ENCODE results near the gene RNF169. TPM values are rescaled to one million over a fixed set of nuclear protein-coding genes. Genes with fewer than 3 reads are reported as not detected.
"Not testable (repeated sequence)": the region's sequence is repeated elsewhere in the genome, so short reads cannot be mapped to it uniquely, and the experiment has no call there.

Gene RNF169
- total RNA-seq, 2 donors from 2014 or later = 10.6 to 10.7 TPM

DNA sequence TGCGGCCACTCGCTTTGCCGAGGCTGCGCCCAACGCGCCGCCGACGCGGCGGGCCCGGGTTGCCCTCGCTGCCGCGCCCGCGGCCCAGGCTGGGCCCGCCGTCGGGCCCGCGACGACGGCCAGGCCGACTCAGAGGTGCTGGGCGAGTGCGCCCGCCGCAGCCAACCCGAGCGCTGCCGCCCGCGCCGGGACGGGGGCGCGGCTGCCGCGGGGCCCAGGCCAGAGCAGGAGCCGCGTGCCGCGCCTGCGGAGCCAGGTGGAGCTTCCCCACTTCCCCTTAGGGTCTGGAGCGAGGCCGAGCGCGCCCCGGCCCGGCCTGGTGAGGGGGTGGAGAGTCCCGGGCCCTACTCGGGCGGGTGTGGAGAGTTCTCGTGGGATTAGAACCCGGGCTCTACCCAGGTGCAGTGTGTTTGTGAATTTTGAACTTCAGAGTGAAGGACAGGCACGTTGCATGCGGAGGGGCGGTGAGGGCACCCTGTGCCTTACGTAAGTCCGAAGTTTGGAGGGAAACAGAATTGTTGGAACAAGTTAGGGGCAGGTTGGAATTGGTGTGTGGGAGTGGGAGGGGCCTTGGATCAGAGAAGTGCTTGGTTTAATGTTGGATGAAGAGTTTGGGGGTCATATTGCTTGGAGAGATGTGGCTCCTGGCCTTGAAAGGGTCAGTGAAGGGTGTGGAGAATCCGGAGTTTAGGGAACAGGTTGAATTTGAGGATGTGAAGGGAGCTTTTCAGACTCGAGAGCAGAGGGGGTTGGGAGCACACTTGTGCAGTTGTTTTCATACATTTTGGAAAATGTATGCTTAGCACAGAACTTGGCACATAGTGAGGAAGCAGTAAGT lies 697 bp downstream of the RNF169 start:
- H3K4me3 ChIP-seq = peak overlapping the region; percentile 86 to 99
- no peaks in the 10 kb centered on the region for H3K27me3 ChIP-seq
- H3K27ac ChIP-seq = peak overlapping the region; percentile 91 to 92
- DNase-seq (ENCODE audit: low spot score) = no peak
- no peaks in the 10 kb centered on the region for H3K36me3 ChIP-seq
- TF ChIP-seq, protein P1, sequence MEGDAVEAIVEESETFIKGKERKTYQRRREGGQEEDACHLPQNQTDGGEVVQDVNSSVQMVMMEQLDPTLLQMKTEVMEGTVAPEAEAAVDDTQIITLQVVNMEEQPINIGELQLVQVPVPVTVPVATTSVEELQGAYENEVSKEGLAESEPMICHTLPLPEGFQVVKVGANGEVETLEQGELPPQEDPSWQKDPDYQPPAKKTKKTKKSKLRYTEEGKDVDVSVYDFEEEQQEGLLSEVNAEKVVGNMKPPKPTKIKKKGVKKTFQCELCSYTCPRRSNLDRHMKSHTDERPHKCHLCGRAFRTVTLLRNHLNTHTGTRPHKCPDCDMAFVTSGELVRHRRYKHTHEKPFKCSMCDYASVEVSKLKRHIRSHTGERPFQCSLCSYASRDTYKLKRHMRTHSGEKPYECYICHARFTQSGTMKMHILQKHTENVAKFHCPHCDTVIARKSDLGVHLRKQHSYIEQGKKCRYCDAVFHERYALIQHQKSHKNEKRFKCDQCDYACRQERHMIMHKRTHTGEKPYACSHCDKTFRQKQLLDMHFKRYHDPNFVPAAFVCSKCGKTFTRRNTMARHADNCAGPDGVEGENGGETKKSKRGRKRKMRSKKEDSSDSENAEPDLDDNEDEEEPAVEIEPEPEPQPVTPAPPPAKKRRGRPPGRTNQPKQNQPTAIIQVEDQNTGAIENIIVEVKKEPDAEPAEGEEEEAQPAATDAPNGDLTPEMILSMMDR (IDR thresholded peaks at IDR 0.05) = no peak
- peaks cover 0 to 34% of the 10 kb centered on the region in 2 donors for H3K4me1 ChIP-seq
- H3K9me3 ChIP-seq = no peaks in the 10 kb centered on the region

DNA sequence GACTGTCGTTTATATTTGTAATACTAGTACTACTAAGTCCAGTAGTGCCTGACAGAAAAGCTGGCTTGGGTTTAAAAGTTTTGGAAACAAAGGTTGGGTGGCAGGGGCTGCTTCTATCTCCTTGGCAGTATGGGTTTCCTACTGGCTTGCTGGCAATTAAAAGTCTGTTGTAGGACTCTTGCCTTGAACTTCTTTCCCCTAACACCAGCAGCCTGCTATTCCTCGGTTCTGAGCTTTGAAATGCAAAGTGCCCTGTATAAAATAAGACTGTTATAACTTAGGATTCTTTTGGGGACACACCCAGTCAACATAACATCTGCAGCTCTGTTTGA lies 1.3 kb downstream of the RNF169 start:
- TF ChIP-seq, protein P1 (IDR thresholded peaks at IDR 0.05) = no peak
- no peaks in the 10 kb centered on the region for H3K9me3 ChIP-seq
- H3K27ac ChIP-seq = peak overlapping the region in 1 of 2 donors; percentile 91

DNA sequence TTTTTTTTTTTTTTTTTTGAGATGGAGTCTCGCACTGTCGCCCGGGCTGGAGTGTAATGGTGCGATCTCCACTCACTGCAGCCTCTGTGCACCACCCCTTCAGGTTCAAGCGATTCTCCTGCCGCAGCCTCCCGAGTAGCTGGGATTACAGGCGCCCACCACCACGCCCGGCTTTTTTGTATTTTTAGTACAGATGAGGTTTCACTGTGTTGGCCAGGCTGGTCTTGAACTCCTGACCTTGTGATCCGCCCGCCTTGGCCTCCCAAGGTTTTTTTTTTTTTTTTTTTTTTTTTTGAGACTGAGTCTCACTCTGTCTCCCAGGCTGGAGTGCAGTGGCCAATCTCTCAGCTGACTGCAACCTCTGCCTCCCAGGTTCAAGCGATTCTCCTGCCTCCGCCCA lies 1.9 kb downstream of the RNF169 start:
- not testable (repeated sequence) for H3K27me3 ChIP-seq; H3K4me3 ChIP-seq; H3K27ac ChIP-seq; H3K9me3 ChIP-seq; DNase-seq (ENCODE audit: low spot score); H3K36me3 ChIP-seq
- peaks cover 0 to 41% of the 10 kb centered on the region in 2 donors for H3K4me1 ChIP-seq

More for the DNA sequence above, 1.3 kb downstream of the RNF169 start:
- H3K4me1 ChIP-seq = peaks cover 0 to 35% of the 10 kb centered on the region in 2 donors
- no peaks in the 10 kb centered on the region for H3K36me3 ChIP-seq
- no peaks in the 10 kb centered on the region for H3K27me3 ChIP-seq
- no peak for DNase-seq (ENCODE audit: low spot score)
- H3K4me3 ChIP-seq = peak overlapping the region; percentile 86 to 99

DNA sequence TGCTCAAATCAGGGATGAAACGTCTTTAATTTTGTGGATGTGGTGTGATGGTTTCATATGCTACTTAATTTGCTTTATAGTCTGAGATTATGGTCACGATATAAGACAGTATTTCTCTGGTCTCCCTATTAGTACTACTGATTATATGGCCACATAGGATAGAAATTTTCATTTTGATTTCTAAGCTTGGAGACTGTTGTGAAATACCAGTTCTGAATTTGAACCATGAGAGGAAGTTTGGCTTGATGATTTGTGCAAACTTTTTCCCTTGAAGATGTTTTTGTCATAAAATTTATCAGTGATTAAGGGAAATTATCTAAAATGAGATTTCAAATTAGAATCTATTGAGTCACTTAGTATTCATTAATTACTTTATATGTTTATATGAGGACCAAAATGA lies 2.7 kb downstream of the RNF169 start:
- Histone ChIP-seq H3K9me3 (no peaks in the 10 kb centered on the region), H3K36me3 (no peaks in the 10 kb centered on the region), H3K27ac (no peak overlapping the region), H3K4me3 (no peak overlapping the region), H3K4me1 (peaks cover 0 to 43% of the 10 kb centered on the region in 2 donors), H3K27me3 (no peaks in the 10 kb centered on the region)
- DNase-seq (ENCODE audit: low spot score) = no peak
- TF ChIP-seq, protein P1 (IDR thresholded peaks at IDR 0.05) = no peak

DNA sequence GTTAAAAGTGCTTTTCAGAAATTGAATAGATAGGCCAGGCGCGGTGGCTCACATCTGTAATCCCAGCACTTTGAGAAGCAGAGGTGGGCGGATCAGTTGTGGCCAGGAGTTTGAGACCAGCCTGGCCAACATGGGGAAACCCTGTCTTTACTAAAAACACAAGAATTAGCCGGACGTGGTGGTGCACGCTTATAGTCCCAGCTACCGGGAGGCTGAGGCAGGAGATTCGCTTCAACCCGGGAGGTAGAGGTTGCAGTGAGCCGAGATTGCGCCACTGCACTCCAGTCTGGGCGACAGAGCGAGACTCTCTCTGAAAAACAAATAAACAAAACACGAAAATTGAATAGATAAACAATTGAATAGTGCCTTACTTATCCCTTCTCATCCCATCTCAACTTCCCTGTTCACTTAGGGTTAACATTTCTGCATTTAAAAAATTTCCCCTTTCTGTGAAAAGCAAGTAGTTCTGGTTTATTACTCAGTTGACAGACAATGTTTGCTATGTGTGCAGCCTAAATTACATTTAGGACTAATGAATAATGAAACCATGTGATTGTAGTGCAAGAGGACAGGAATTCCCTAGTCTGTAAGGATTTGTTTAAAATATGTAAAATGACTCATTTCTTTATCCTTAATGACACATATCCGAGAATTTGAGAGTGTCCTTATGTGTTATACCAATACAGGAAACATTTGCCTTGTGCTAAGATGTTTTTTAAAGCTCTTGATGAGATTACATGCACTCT lies 6.0 kb downstream of the RNF169 start:
- Histone ChIP-seq H3K4me1 (peaks cover 0 to 32% of the 10 kb centered on the region in 2 donors), H3K27ac (no peak overlapping the region), H3K9me3 (no peaks in the 10 kb centered on the region), H3K36me3 (no peaks in the 10 kb centered on the region), H3K27me3 (no peaks in the 10 kb centered on the region), H3K4me3 (no peak overlapping the region)
- TF ChIP-seq, protein P1 (IDR thresholded peaks at IDR 0.05) = no peak
- DNase-seq (ENCODE audit: low spot score) = no peak

DNA sequence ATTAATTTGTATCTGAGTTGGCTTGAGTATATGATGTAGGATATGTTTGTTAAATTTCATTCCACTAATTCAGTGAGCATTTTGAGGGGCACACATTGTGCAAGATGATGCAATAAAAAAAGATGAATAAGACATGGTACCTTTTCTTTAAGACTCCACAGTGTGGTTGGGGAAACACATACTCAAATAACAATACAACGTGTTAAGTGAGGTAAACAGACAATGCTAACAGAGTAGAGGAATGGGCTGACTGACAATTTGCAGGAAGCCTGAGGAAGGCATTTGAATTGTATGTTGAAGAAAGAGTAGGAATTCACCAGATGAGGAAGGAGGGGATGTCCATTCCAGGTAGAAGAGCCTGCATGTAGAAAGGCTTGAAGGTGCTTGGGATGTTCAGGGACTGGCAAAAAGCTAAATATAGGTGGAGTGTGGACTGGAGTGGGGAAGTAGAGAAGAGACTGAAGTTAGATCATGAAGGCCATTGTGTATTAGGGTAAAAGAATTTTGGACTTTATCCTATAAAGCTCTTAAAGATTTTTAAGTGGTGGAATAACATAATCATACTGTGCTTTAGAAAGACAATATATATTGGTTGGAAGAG lies 6.8 kb downstream of the RNF169 start:
- no peak overlapping the region for H3K27ac ChIP-seq
- H3K4me1 ChIP-seq = peaks cover 0 to 25% of the 10 kb centered on the region in 2 donors
- no peaks in the 10 kb centered on the region for H3K36me3 ChIP-seq
- no peak for DNase-seq (ENCODE audit: low spot score)
- TF ChIP-seq, protein P1 (IDR thresholded peaks at IDR 0.05) = no peak
- H3K27me3 ChIP-seq = no peaks in the 10 kb centered on the region
- H3K9me3 ChIP-seq = no peaks in the 10 kb centered on the region
- no peak overlapping the region for H3K4me3 ChIP-seq
